Activated T-cell treated with anti-CD3 and anti-CD28 coated beads, Interleukin-2, amount 50 U/mL, for 72 hours (primary cell): ENCODE results near the gene NUP93. TPM values are rescaled to one million over a fixed set of nuclear protein-coding genes. Genes with fewer than 3 reads are reported as not detected.
A peak's percentile ranks its signal among the peaks of the same experiment; 100 is the strongest.
"Not testable (repeated sequence)": the region's sequence is repeated elsewhere in the genome, so short reads cannot be mapped to it uniquely, and the experiment has no call there.

Source experiments
- ATAC-seq, 2 donors: fragments of 150-1000 bp; cut with Tn5 transposase; replicated peaks in 1 of 2; 2 replicates each; pipeline ENCODE4 v1.10.0; 2021; ENCODE audit warnings: moderate library complexity in 2 of 2, mild to moderate bottlenecking in 1 of 2
- DNase-seq, 2 donors: peaks; one replicate each; pipeline ENCODE4 v3.0.0; 2021 to 2022; ENCODE audit warnings: mixed read lengths in 1 of 2
- H3K27ac Mint-ChIP-seq: one replicate; pipeline ENCODE4 v1.8.0; 2022; ENCODE audit warnings: mild to moderate bottlenecking, moderate library complexity, mixed read lengths
- H3K27me3 Mint-ChIP-seq: one replicate; pipeline ENCODE4 v1.8.0; 2022; ENCODE audit warnings: low read depth, mixed read lengths
- H3K36me3 Mint-ChIP-seq, 2 donors: one replicate each; pipeline ENCODE4 v1.8.0; 2022; ENCODE audit warnings: mixed read lengths in 2 of 2, mild to moderate bottlenecking in 1 of 2; ENCODE audit not compliant: insufficient read depth in 2 of 2
- H3K4me1 Mint-ChIP-seq: one replicate; pipeline ENCODE4 v1.8.0; 2022; ENCODE audit warnings: low read depth, mixed read lengths
- H3K4me3 Mint-ChIP-seq, 2 donors: one replicate each; pipeline ENCODE4 v1.8.0; 2022; ENCODE audit warnings: mild to moderate bottlenecking in 2 of 2, mixed read lengths in 2 of 2, moderate library complexity in 2 of 2
- H3K9me3 Mint-ChIP-seq, 2 donors: one replicate each; pipeline ENCODE4 v1.8.0; 2022; ENCODE audit warnings: mixed read lengths in 2 of 2
- total RNA-seq, 2 donors: library from RNA; stranded (reverse); gene quantifications; one replicate each; pipeline ENCODE4 v1.2.3, GENCODE V29; 2022

NUP93 gene
- total RNA-seq, 2 donors from 2014 or later = 112 to 155 TPM

GRCh38 chr16:56717532-56717931 lies 12.4 kb upstream of the NUP93 start:
- H3K4me3 Mint-ChIP-seq, ATAC-seq, DNase-seq, H3K36me3 Mint-ChIP-seq, H3K9me3 Mint-ChIP-seq, H3K4me1 Mint-ChIP-seq, H3K27me3 Mint-ChIP-seq, H3K27ac Mint-ChIP-seq: not testable (repeated sequence)

- Mint-ChIP-seq H3K27ac (no peak overlapping the region), H3K4me1 (peaks cover 6% of the 10 kb centered on the region), H3K9me3 (no peaks in the 10 kb centered on the region), H3K27me3 (no peaks in the 10 kb centered on the region), H3K36me3 (no peaks in the 10 kb centered on the region), H3K4me3 (no peak overlapping the region)
- DNase-seq = no peak
- ATAC-seq = no peak
Measured at GRCh38 chr16:56722200-56722842, 7.6 kb upstream of the NUP93 start.

- H3K9me3 Mint-ChIP-seq = no peaks in the 10 kb centered on the region
- H3K36me3 Mint-ChIP-seq = no peaks in the 10 kb centered on the region
- peaks cover 12% of the 10 kb centered on the region for H3K4me1 Mint-ChIP-seq
- DNase-seq (no peak), ATAC-seq (no peak)
- H3K27ac Mint-ChIP-seq = no peak overlapping the region
- H3K4me3 Mint-ChIP-seq = no peak overlapping the region
- no peaks in the 10 kb centered on the region for H3K27me3 Mint-ChIP-seq
Measured at GRCh38 chr16:56724191-56724590, 5.7 kb upstream of the NUP93 start.

GRCh38 chr16:56726283-56726682 lies 3.6 kb upstream of the NUP93 start:
- Mint-ChIP-seq H3K4me1 (peaks cover 19% of the 10 kb centered on the region), H3K4me3 (no peak overlapping the region), H3K9me3 (no peaks in the 10 kb centered on the region), H3K36me3 (peaks cover 0 to 3% of the 10 kb centered on the region in 2 donors), H3K27me3 (no peaks in the 10 kb centered on the region), H3K27ac (no peak overlapping the region)
- no peak for ATAC-seq
- DNase-seq = no peak

GRCh38 chr16:56726926-56727325 lies 3.0 kb upstream of the NUP93 start:
- ATAC-seq = no peak
- no peak overlapping the region for H3K27ac Mint-ChIP-seq
- H3K4me3 Mint-ChIP-seq = no peak overlapping the region

GRCh38 chr16:56728027-56728426 lies 1.9 kb upstream of the NUP93 start:
- H3K27ac Mint-ChIP-seq = no peak overlapping the region
- peaks cover 0 to 3% of the 10 kb centered on the region in 2 donors for H3K36me3 Mint-ChIP-seq
- H3K27me3 Mint-ChIP-seq = no peaks in the 10 kb centered on the region
- DNase-seq = no peak
- ATAC-seq = no peak
- no peaks in the 10 kb centered on the region for H3K9me3 Mint-ChIP-seq
- H3K4me1 Mint-ChIP-seq = peaks cover 12% of the 10 kb centered on the region
- H3K4me3 Mint-ChIP-seq = no peak overlapping the region

More at GRCh38 chr16:56726926-56727325, 3.0 kb upstream of the NUP93 start:
- Mint-ChIP-seq H3K36me3 (peaks cover 0 to 3% of the 10 kb centered on the region in 2 donors), H3K9me3 (no peaks in the 10 kb centered on the region), H3K27me3 (no peaks in the 10 kb centered on the region), H3K4me1 (peaks cover 19% of the 10 kb centered on the region)
- DNase-seq = no peak

GRCh38 chr16:56728980-56729734 lies 772 bp upstream of the NUP93 start:
- ATAC-seq (no peak), DNase-seq (no peak)
- Mint-ChIP-seq H3K36me3 (peaks cover 0 to 3% of the 10 kb centered on the region in 2 donors), H3K27me3 (no peaks in the 10 kb centered on the region), H3K27ac (peak overlapping the region; percentile 91), H3K4me1 (peaks cover 12% of the 10 kb centered on the region), H3K4me3 (no peak overlapping the region), H3K9me3 (no peaks in the 10 kb centered on the region)

- no peak for DNase-seq
- Mint-ChIP-seq H3K27me3 (no peaks in the 10 kb centered on the region), H3K4me3 (no peak overlapping the region), H3K27ac (no peak overlapping the region), H3K9me3 (no peaks in the 10 kb centered on the region), H3K36me3 (peaks cover 0 to 3% of the 10 kb centered on the region in 2 donors), H3K4me1 (peaks cover 19% of the 10 kb centered on the region)
- ATAC-seq = no peak
Measured at GRCh38 chr16:56732366-56732765, 2.4 kb downstream of the NUP93 start.

GRCh38 chr16:56732832-56733231 lies 2.9 kb downstream of the NUP93 start:
- Mint-ChIP-seq H3K4me3 (no peak overlapping the region), H3K9me3 (no peaks in the 10 kb centered on the region), H3K36me3 (peaks cover 0 to 3% of the 10 kb centered on the region in 2 donors), H3K27ac (no peak overlapping the region), H3K27me3 (no peaks in the 10 kb centered on the region), H3K4me1 (peaks cover 23% of the 10 kb centered on the region)
- DNase-seq (peak; percentile 42 to 55), ATAC-seq (peak; percentile 67 to 69)

- DNase-seq (no peak), ATAC-seq (peak in 1 of 2 donors; percentile 21)
- H3K4me3 Mint-ChIP-seq = no peak overlapping the region
- H3K27ac Mint-ChIP-seq = no peak overlapping the region
- H3K9me3 Mint-ChIP-seq = no peaks in the 10 kb centered on the region
- H3K36me3 Mint-ChIP-seq = peaks cover 0 to 3% of the 10 kb centered on the region in 2 donors
- H3K4me1 Mint-ChIP-seq = peaks cover 15% of the 10 kb centered on the region
- no peaks in the 10 kb centered on the region for H3K27me3 Mint-ChIP-seq
Measured at GRCh38 chr16:56734429-56734828, 4.5 kb downstream of the NUP93 start.

- DNase-seq (no peak), ATAC-seq (no peak)
- no peaks in the 10 kb centered on the region for H3K9me3 Mint-ChIP-seq
- H3K27ac Mint-ChIP-seq = no peak overlapping the region
- peaks cover 11% of the 10 kb centered on the region for H3K4me1 Mint-ChIP-seq
- no peaks in the 10 kb centered on the region for H3K36me3 Mint-ChIP-seq
- H3K27me3 Mint-ChIP-seq = no peaks in the 10 kb centered on the region
- no peak overlapping the region for H3K4me3 Mint-ChIP-seq
Measured at GRCh38 chr16:56736476-56736875, 6.5 kb downstream of the NUP93 start.

- Mint-ChIP-seq H3K9me3 (no peaks in the 10 kb centered on the region), H3K27ac (peak overlapping the region; percentile 44), H3K4me3 (no peak overlapping the region), H3K36me3 (no peaks in the 10 kb centered on the region), H3K27me3 (no peaks in the 10 kb centered on the region), H3K4me1 (peaks cover 22% of the 10 kb centered on the region)
- DNase-seq (no peak), ATAC-seq (no peak)
Measured at GRCh38 chr16:56737539-56737938, 7.6 kb downstream of the NUP93 start.

- Mint-ChIP-seq H3K36me3 (no peaks in the 10 kb centered on the region), H3K9me3 (no peaks in the 10 kb centered on the region), H3K4me1 (peaks cover 25% of the 10 kb centered on the region), H3K27ac (peak overlapping the region; percentile 12), H3K4me3 (no peak overlapping the region), H3K27me3 (no peaks in the 10 kb centered on the region)
- ATAC-seq (no peak), DNase-seq (no peak)
Measured at GRCh38 chr16:56738221-56738620, 8.3 kb downstream of the NUP93 start.
